GM12892 (cell line): ENCODE results near the gene CFAP298.

Experiments
- DNase-seq: peaks from one replicate; pipeline ENCODE4 v3.0.0; 2011; ENCODE audit not compliant: insufficient read length
- FAIRE-seq: peaks from 2 replicates; lab custom pipeline; 2011; peaks lifted over from hg19 to GRCh38; lab: Jason Lieb, UNC
- POLR2A ChIP-seq: IDR thresholded peaks from 2 replicates; pipeline ENCODE4 v1.6.1; 2011; ENCODE audit warnings: low read depth, low read length, control low read depth
- POLR2AphosphoS5 ChIP-seq: IDR thresholded peaks from 2 replicates; pipeline ENCODE4 v1.6.1; 2011; ENCODE audit warnings: low read depth, low read length, control low read depth
- TAF1 ChIP-seq: IDR thresholded peaks from 2 replicates; pipeline ENCODE4 v1.6.1; 2011; ENCODE audit warnings: low read depth, mild to moderate bottlenecking, control low read depth, low read length, borderline replicate concordance

CFAP298 gene

GRCh38 chr21:32560896-32561295 lies 51.3 kb downstream of the CFAP298 start:
- DNase-seq, result no peak
- no peak for FAIRE-seq
- TF ChIP-seq POLR2A, result no peak
- no peak for TF ChIP-seq TAF1

GRCh38 chr21:32559006-32559610 lies 53.1 kb downstream of the CFAP298 start:
- TF ChIP-seq POLR2AphosphoS5 (no peak), TAF1 (no peak), POLR2A (no peak)
- DNase-seq, result no peak
- FAIRE-seq, result no peak

- FAIRE-seq (no peak), DNase-seq (no peak)
- TF ChIP-seq TAF1 (no peak), POLR2A (no peak), POLR2AphosphoS5 (no peak)
These were observed 54.1 kb downstream of the CFAP298 start for GRCh38 chr21:32558106-32558505.

GRCh38 chr21:32554832-32555638 lies 57.1 kb downstream of the CFAP298 start:
- DNase-seq, result no peak
- TF ChIP-seq POLR2A, result no peak
- no peak for TF ChIP-seq TAF1
- no peak for TF ChIP-seq POLR2AphosphoS5
- FAIRE-seq, result no peak

GRCh38 chr21:32549886-32550285 lies 62.3 kb downstream of the CFAP298 start:
- FAIRE-seq, result no peak
- no peak for DNase-seq
- TF ChIP-seq POLR2A, result no peak
- no peak for TF ChIP-seq TAF1
- no peak for TF ChIP-seq POLR2AphosphoS5

- DNase-seq (no peak), FAIRE-seq (no peak)
- TF ChIP-seq POLR2A (no peak), TAF1 (no peak), POLR2AphosphoS5 (no peak)
These were observed 62.7 kb downstream of the CFAP298 start for GRCh38 chr21:32549440-32549839.
